K562 (cell line): ENCODE results near the gene IGSF9.

ENCODE experiments used
- E2F4 ChIP-seq: sonication (generic); formaldehyde crosslinking; IDR thresholded peaks from 2 replicates; pipeline ENCODE4 v1.8.0; 2022; ENCODE audit warnings: mild to moderate bottlenecking, low read depth, missing genetic modification reagents
- EP300 ChIP-seq: IDR thresholded peaks from 2 replicates; pipeline ENCODE4 v1.6.1; 2012; ENCODE audit warnings: low read length, improper control_type of control experiment
- FOXA1 ChIP-seq: fragments of 450-650 bp; IDR thresholded peaks from 2 replicates; pipeline ENCODE4 v1.6.1; 2016; ENCODE audit warnings: mild to moderate bottlenecking, borderline replicate concordance
- TCF7L2 ChIP-seq: fragments of 150-350 bp; IDR thresholded peaks from 2 replicates; pipeline ENCODE4 v1.6.1; 2016; ENCODE audit warnings: low read depth, mild to moderate bottlenecking, low read length, moderate library complexity
- USF2 ChIP-seq: sonication (generic); formaldehyde crosslinking; IDR thresholded peaks from 2 replicates; pipeline ENCODE4 v1.5.0; 2020; ENCODE audit warnings: missing genetic modification reagents
- ZBTB49 ChIP-seq: sonication (generic); formaldehyde crosslinking; IDR thresholded peaks from 2 replicates; pipeline ENCODE4 v1.8.0; 2022; ENCODE audit warnings: missing genetic modification reagents, mild to moderate bottlenecking, borderline replicate concordance

GRCh38 chr1:159992161-159992560 is 46.7 kb upstream of the IGSF9 start:
- TF ChIP-seq ZBTB49 (CRISPR knock-in tag) (no peak), USF2 (CRISPR knock-in tag) (no peak), FOXA1 (no peak), EP300 (no peak), E2F4 (CRISPR knock-in tag) (no peak), TCF7L2 (no peak)
